ENCODE data around the gene TRIM69.

TRIM69 gene

DNA sequence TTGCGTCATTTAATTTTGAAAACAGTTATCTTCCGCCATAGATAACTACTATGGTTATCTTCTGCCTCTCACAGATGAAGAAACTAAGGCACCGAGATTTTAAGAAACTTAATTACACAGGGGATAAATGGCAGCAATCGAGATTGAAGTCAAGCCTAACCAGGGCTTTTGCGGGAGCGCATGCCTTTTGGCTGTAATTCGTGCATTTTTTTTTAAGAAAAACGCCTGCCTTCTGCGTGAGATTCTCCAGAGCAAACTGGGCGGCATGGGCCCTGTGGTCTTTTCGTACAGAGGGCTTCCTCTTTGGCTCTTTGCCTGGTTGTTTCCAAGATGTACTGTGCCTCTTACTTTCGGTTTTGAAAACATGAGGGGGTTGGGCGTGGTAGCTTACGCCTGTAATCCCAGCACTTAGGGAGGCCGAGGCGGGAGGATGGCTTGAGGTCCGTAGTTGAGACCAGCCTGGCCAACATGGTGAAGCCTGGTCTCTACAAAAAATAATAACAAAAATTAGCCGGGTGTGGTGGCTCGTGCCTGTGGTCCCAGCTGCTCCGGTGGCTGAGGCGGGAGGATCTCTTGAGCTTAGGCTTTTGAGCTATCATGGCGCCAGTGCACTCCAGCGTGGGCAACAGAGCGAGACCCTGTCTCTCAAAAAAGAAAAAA, 23.9 kb upstream of the TRIM69 start:
- TF ChIP-seq, protein P1, sequence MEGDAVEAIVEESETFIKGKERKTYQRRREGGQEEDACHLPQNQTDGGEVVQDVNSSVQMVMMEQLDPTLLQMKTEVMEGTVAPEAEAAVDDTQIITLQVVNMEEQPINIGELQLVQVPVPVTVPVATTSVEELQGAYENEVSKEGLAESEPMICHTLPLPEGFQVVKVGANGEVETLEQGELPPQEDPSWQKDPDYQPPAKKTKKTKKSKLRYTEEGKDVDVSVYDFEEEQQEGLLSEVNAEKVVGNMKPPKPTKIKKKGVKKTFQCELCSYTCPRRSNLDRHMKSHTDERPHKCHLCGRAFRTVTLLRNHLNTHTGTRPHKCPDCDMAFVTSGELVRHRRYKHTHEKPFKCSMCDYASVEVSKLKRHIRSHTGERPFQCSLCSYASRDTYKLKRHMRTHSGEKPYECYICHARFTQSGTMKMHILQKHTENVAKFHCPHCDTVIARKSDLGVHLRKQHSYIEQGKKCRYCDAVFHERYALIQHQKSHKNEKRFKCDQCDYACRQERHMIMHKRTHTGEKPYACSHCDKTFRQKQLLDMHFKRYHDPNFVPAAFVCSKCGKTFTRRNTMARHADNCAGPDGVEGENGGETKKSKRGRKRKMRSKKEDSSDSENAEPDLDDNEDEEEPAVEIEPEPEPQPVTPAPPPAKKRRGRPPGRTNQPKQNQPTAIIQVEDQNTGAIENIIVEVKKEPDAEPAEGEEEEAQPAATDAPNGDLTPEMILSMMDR (conservative IDR thresholded peaks at IDR 0.05; ENCODE audit: low read length): no peak
- DNase-seq (ENCODE audit: low read depth): peak; percentile 84
- H3K4me3 ChIP-seq (ENCODE audit: low read length): peak overlapping the region; percentile 83

DNA sequence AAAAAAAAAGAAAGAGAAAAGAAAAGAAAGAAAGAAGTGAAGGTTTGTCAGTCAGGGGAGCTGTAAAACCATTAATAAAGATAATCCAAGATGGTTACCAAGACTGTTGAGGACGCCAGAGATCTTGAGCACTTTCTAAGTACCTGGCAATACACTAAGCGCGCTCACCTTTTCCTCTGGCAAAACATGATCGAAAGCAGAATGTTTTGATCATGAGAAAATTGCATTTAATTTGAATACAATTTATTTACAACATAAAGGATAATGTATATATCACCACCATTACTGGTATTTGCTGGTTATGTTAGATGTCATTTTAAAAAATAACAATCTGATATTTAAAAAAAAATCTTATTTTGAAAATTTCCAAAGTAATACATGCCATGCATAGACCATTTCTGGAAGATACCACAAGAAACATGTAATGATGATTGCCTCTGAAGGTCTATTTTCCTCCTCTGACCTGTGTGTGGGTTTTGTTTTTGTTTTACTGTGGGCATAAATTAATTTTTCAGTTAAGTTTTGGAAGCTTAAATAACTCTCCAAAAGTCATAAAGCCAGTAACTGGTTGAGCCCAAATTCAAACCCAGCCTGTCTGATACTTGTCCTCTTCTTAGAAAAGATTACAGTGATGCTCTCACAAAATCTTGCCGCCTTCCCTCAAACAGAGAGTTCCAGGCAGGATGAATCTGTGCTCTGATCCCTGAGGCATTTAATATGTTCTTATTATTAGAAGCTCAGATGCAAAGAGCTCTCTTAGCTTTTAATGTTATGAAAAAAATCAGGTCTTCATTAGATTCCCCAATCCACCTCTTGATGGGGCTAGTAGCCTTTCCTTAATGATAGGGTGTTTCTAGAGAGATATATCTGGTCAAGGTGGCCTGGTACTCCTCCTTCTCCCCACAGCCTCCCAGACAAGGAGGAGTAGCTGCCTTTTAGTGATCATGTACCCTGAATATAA, 23.0 kb upstream of the TRIM69 start:
- peak; percentile 40 for DNase-seq (ENCODE audit: low read depth)
- H3K4me3 ChIP-seq (ENCODE audit: low read length): peak overlapping the region; percentile 83
- TF ChIP-seq, protein P1 (conservative IDR thresholded peaks at IDR 0.05; ENCODE audit: low read length): peak; percentile 52

DNA sequence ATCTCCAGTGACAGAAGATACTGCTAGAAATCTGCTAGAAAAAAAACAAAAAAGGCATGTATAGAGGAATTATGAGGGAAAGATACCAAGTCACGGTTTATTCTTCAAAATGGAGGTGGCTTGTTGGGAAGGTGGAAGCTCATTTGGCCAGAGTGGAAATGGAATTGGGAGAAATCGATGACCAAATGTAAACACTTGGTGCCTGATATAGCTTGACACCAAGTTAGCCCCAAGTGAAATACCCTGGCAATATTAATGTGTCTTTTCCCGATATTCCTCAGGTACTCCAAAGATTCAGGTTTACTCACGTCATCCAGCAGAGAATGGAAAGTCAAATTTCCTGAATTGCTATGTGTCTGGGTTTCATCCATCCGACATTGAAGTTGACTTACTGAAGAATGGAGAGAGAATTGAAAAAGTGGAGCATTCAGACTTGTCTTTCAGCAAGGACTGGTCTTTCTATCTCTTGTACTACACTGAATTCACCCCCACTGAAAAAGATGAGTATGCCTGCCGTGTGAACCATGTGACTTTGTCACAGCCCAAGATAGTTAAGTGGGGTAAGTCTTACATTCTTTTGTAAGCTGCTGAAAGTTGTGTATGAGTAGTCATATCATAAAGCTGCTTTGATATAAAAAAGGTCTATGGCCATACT, 21.1 kb upstream of the TRIM69 start:
- H3K4me3 ChIP-seq (ENCODE audit: low read length): no peak overlapping the region
- DNase-seq (ENCODE audit: low read depth): no peak
- TF ChIP-seq, protein P1 (conservative IDR thresholded peaks at IDR 0.05; ENCODE audit: low read length): no peak

DNA sequence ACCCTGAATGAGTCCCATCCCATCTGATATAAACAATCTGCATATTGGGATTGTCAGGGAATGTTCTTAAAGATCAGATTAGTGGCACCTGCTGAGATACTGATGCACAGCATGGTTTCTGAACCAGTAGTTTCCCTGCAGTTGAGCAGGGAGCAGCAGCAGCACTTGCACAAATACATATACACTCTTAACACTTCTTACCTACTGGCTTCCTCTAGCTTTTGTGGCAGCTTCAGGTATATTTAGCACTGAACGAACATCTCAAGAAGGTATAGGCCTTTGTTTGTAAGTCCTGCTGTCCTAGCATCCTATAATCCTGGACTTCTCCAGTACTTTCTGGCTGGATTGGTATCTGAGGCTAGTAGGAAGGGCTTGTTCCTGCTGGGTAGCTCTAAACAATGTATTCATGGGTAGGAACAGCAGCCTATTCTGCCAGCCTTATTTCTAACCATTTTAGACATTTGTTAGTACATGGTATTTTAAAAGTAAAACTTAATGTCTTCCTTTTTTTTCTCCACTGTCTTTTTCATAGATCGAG, 20.5 kb upstream of the TRIM69 start:
- H3K4me3 ChIP-seq (ENCODE audit: low read length): no peak overlapping the region
- no peak for DNase-seq (ENCODE audit: low read depth)
- TF ChIP-seq, protein P1 (conservative IDR thresholded peaks at IDR 0.05; ENCODE audit: low read length): no peak

DNA sequence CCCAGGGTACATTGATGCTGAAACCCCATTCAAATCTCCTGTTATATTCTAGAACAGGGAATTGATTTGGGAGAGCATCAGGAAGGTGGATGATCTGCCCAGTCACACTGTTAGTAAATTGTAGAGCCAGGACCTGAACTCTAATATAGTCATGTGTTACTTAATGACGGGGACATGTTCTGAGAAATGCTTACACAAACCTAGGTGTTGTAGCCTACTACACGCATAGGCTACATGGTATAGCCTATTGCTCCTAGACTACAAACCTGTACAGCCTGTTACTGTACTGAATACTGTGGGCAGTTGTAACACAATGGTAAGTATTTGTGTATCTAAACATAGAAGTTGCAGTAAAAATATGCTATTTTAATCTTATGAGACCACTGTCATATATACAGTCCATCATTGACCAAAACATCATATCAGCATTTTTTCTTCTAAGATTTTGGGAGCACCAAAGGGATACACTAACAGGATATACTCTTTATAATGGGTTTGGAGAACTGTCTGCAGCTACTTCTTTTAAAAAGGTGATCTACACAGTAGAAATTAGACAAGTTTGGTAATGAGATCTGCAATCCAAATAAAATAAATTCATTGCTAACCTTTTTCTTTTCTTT, 19.2 kb upstream of the TRIM69 start:
- no peak for DNase-seq (ENCODE audit: low read depth)
- no peak overlapping the region for H3K4me3 ChIP-seq (ENCODE audit: low read length)
- TF ChIP-seq, protein P1 (conservative IDR thresholded peaks at IDR 0.05; ENCODE audit: low read length): no peak

DNA sequence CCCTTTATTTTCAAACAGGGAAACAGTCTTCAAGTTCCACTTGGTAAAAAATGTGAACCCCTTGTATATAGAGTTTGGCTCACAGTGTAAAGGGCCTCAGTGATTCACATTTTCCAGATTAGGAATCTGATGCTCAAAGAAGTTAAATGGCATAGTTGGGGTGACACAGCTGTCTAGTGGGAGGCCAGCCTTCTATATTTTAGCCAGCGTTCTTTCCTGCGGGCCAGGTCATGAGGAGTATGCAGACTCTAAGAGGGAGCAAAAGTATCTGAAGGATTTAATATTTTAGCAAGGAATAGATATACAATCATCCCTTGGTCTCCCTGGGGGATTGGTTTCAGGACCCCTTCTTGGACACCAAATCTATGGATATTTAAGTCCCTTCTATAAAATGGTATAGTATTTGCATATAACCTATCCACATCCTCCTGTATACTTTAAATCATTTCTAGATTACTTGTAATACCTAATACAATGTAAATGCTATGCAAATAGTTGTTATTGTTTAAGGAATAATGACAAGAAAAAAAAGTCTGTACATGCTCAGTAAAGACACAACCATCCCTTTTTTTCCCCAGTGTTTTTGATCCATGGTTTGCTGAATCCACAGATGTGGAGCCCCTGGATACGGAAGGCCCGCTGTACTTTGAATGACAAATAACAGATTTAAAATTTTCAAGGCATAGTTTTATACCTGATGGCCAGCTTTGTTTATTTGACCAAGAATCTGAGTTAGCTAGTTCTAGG, 18.0 kb upstream of the TRIM69 start:
- TF ChIP-seq, protein P1 (conservative IDR thresholded peaks at IDR 0.05; ENCODE audit: low read length): no peak
- no peak overlapping the region for H3K4me3 ChIP-seq (ENCODE audit: low read length)
- DNase-seq (ENCODE audit: low read depth): no peak

Data from AG10803 (cell line).